Prostate gland (tissue), 2 donors: Measurements from ENCODE around the gene TRAT1. TPM values are rescaled to one million over a fixed set of nuclear protein-coding genes. Genes with fewer than 3 reads are reported as not detected.

Experiments
- DNase-seq: peaks from one replicate; pipeline ENCODE4 v3.0.0-alpha.2; 2019; ENCODE audit warnings: low spot score
- H3K27ac ChIP-seq, 2 donors: fragments of 200-600 bp; sonication (generic); 2 replicates each; pipeline ENCODE4 v1.5.1; 2017 to 2019
- H3K27me3 ChIP-seq: fragments of 200-600 bp; sonication (generic); replicated peaks from 2 replicates; pipeline ENCODE4 v1.5.1; 2019; ENCODE audit not compliant: insufficient read depth
- H3K36me3 ChIP-seq, 2 donors: fragments of 200-600 bp; sonication (generic); 1 replicate in 1 of 2; 2 replicates in 1 of 2; pipeline versions ENCODE4 v1.5.1 to v1.8.1; 2017 to 2019
- H3K4me1 ChIP-seq: fragments of 200-600 bp; sonication (generic); replicated peaks from 2 replicates; pipeline ENCODE4 v1.5.1; 2019
- H3K4me3 ChIP-seq, 2 donors: fragments of 200-600 bp; sonication (generic); 2 replicates each; pipeline ENCODE4 v1.5.1; 2017 to 2019
- H3K9me3 ChIP-seq: fragments of 200-600 bp; sonication (generic); 2 replicates; pipeline ENCODE4 v1.5.1; 2017
- CTCF ChIP-seq, 4 experiments: fragments of 200-600 bp in 2 of 4; fragments of 450-650 bp in 2 of 4; sonication (generic) in 2 of 4; IDR thresholded peaks; 1 replicate in 3 of 4; 2 replicates in 1 of 4; pipeline ENCODE4 v1.5.1; 2016 to 2019; ENCODE audit warnings: antibody characterized with exemption in 4 of 4, mild to moderate bottlenecking in 2 of 4, moderate library complexity in 2 of 4
- POLR2A ChIP-seq: fragments of 450-650 bp; IDR thresholded peaks from one replicate; pipeline ENCODE4 v1.6.1; 2016; ENCODE audit warnings: antibody characterized with exemption, mild to moderate bottlenecking
- POLR2AphosphoS5 ChIP-seq: sonication (generic); formaldehyde crosslinking; IDR thresholded peaks from one replicate; pipeline ENCODE4 v1.6.1; 2017; ENCODE audit warnings: antibody characterized with exemption
- WGBS: methylation state at CpG from one replicate; pipeline ENCODE4 v1.1.5; 2018; 5-methylcytosine and 5-hydroxymethylcytosine counted together
- intact Hi-C: fragments of 100-400 bp; cut with DNase I; formaldehyde crosslinking; loops from one replicate; pipeline ENCODE4 v1.14.2; 2022
- total RNA-seq, 2 donors: library from RNA; depleted of rRNA; stranded (reverse); fragments of >200 nt; gene quantifications; one replicate each; pipeline ENCODE4 v1.1.0, GENCODE V29; 2016

The TRAT1 gene
- total RNA-seq, 2 donors from 2014 or later, result not detected

- intact Hi-C loops, result no loop called here
- H3K4me1 ChIP-seq, result no peaks in the 10 kb centered on the region
- no peak for TF ChIP-seq POLR2AphosphoS5
- no peak for TF ChIP-seq CTCF (IDR thresholded peaks at IDR 0.05)
- TF ChIP-seq POLR2A, result no peak
- no peak overlapping the region for H3K27ac ChIP-seq
- H3K36me3 ChIP-seq, result no peaks in the 10 kb centered on the region
- no peak overlapping the region for H3K4me3 ChIP-seq
- H3K27me3 ChIP-seq, result no peaks in the 10 kb centered on the region
- no peak for DNase-seq
- H3K9me3 ChIP-seq, result no peaks in the 10 kb centered on the region
- WGBS, result 83% methylated on average over 1 of the region's 1 CpG
Observed at GRCh38 chr3:108833611-108834010, 11.0 kb downstream of the TRAT1 start.

- intact Hi-C loops, result no loop called here
- H3K4me1 ChIP-seq, result no peaks in the 10 kb centered on the region
- no peaks in the 10 kb centered on the region for H3K9me3 ChIP-seq
- TF ChIP-seq POLR2AphosphoS5 (no peak), POLR2A (no peak), CTCF (IDR thresholded peaks at IDR 0.05) (no peak)
- H3K4me3 ChIP-seq, result no peak overlapping the region
- H3K27me3 ChIP-seq, result no peaks in the 10 kb centered on the region
- H3K27ac ChIP-seq, result no peak overlapping the region
- H3K36me3 ChIP-seq, result no peaks in the 10 kb centered on the region
- 24% methylated on average over 1 of the region's 1 CpG for WGBS
- no peak for DNase-seq
Observed at GRCh38 chr3:108834551-108834950, 12.0 kb downstream of the TRAT1 start.

- Histone ChIP-seq H3K27ac (no peak overlapping the region), H3K27me3 (no peaks in the 10 kb centered on the region), H3K4me1 (no peaks in the 10 kb centered on the region), H3K4me3 (no peak overlapping the region), H3K9me3 (no peaks in the 10 kb centered on the region), H3K36me3 (no peaks in the 10 kb centered on the region)
- intact Hi-C loops, result no loop called here
- TF ChIP-seq POLR2A, result no peak
- TF ChIP-seq CTCF (IDR thresholded peaks at IDR 0.05), result no peak
- TF ChIP-seq POLR2AphosphoS5, result no peak
- DNase-seq, result no peak
- 47% methylated on average over 2 of the region's 2 CpGs for WGBS
Observed at GRCh38 chr3:108835101-108835500, 12.5 kb downstream of the TRAT1 start.

DNA sequence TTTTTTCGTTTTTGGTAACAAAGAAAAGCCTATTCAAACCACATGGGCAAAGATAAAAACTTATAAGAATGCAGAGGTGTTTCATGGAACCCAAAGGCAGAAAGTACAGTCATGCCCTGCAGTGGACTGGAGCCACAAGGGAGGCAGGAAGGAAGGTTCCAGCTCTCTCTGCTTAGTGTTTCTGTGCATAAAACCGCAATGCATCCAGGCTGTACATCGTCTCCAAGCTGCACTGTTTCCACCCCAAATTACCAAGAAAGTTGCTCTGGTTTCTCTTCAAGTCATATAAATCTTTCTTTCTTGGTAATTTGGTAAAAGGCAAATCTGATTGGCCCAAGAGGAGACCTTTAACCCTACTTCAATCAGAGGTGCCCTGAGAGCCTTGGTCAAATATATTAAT lies 15.8 kb downstream of the TRAT1 start:
- no peaks in the 10 kb centered on the region for H3K36me3 ChIP-seq
- TF ChIP-seq POLR2AphosphoS5 (no peak), CTCF (IDR thresholded peaks at IDR 0.05) (no peak), POLR2A (no peak)
- 65% methylated on average over 3 of the region's 3 CpGs for WGBS
- no peaks in the 10 kb centered on the region for H3K9me3 ChIP-seq
- no peaks in the 10 kb centered on the region for H3K4me1 ChIP-seq
- H3K27me3 ChIP-seq, result no peaks in the 10 kb centered on the region
- no peak overlapping the region for H3K4me3 ChIP-seq
- no peak overlapping the region for H3K27ac ChIP-seq
- intact Hi-C loops, result no loop called here
- DNase-seq, result no peak

DNA sequence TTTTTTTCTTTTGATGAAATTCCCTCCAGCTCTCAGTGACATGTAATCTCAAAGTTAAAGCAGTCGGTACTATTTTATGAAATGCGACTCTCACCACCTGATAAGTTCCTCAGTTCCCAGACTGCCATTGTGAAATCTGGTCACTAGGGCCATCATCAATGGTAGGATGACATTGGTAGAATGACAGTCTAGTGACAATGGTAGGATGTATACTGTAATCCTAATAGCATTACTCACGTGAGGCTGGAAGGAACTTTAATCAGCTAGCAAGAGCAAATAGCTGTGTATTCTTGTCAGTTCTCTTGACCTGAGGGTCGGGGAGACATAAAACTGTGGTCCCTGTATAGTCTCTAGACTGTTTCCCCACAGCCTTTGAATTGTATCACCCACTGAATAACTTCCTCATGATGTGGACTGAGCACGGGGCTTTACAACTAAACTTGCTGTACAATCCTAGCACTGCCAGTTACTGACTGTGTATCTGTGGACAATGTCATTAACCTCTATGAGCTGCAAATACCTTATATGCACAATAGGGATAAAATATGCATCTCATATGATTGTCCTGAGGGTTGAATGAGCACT lies 23.2 kb downstream of the TRAT1 start:
- WGBS, result 84% methylated on average over 5 of the region's 5 CpGs

More for the DNA sequence above, 23.2 kb downstream of the TRAT1 start:
- no peaks in the 10 kb centered on the region for H3K4me1 ChIP-seq
- DNase-seq, result no peak
- no peaks in the 10 kb centered on the region for H3K27me3 ChIP-seq
- no peak overlapping the region for H3K27ac ChIP-seq
- H3K4me3 ChIP-seq, result no peak overlapping the region
- TF ChIP-seq POLR2AphosphoS5 (no peak), CTCF (IDR thresholded peaks at IDR 0.05) (no peak), POLR2A (no peak)
- no peaks in the 10 kb centered on the region for H3K9me3 ChIP-seq
- intact Hi-C loops, result no loop called here
- no peaks in the 10 kb centered on the region for H3K36me3 ChIP-seq
